Measurements from ENCODE around the gene AGPAT4. TPM values are rescaled to one million over a fixed set of nuclear protein-coding genes. Genes with fewer than 3 reads are reported as not detected.

AGPAT4 gene
- total and polyA plus RNA-seq, 2 donors (not counting 1 experiment from before 2014, with no cell fraction given), result 4.4 to 6.1 TPM

DNA sequence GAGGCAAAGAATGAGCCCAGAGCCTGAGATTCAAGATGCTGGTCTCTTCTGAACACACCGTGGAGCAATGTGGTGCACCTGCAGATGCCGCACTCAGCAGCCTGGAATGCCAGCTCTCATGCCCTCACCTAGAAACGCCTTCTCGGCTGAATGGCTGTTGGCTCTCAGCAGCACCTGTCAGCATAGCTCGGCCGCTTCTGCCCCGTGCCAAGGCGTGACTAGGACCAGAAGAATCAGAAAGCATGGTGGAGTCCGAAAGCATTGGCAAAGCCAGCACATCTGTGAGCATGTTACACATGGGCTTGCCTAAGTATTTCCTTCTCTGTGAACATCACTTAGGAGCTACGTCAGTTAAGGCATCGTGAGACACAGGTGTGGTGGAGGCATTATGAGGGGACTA is 141.5 kb downstream of the AGPAT4 start:
- Histone ChIP-seq H4K20me1 (ENCODE audit: control insufficient read depth, insufficient read depth, low read length, poor library complexity, severe bottlenecking) (no peaks in the 10 kb centered on the region), H3K9me3 (ENCODE audit: control extremely low read depth in 1 of 3, control insufficient read depth in 2 of 3, insufficient read depth in 1 of 3, low read length in 2 of 3) (no peaks in the 10 kb centered on the region), H3K4me3 (ENCODE audit: control extremely low read depth in 1 of 5, extremely low read depth in 1 of 5, insufficient read depth in 1 of 5, low read depth in 2 of 5, low read length in 4 of 5) (no peak overlapping the region), H3K9ac (ENCODE audit: low read length) (no peak overlapping the region), H3K4me2 (replicated peaks; ENCODE audit: low read depth, low read length, poor library complexity, severe bottlenecking) (no peak overlapping the region), H3K4me1 (ENCODE audit: control insufficient read depth in 2 of 2, insufficient read depth in 2 of 2, low read length in 2 of 2) (peaks cover 7 to 16% of the 10 kb centered on the region in 2 donors), H3K27ac (ENCODE audit: low read length in 2 of 2) (no peak overlapping the region), H3K36me3 (replicated peaks in 1 of 2; ENCODE audit: control extremely low read depth in 1 of 2, control insufficient read depth in 1 of 2, extremely low read depth in 1 of 2, insufficient read depth in 2 of 2, low read length in 1 of 2) (peaks cover 1 to 11% of the 10 kb centered on the region in 2 experiments), H3K79me2 (ENCODE audit: control insufficient read depth, insufficient read depth, low read length) (no peaks in the 10 kb centered on the region), H2AFZ (ENCODE audit: insufficient read depth, low read depth, low read length, poor library complexity, severe bottlenecking) (no peak overlapping the region), H3K27me3 (replicated peaks in 1 of 4; ENCODE audit: control extremely low read depth in 1 of 4, control insufficient read depth in 3 of 4, insufficient read depth in 4 of 4, low read length in 3 of 4) (no peaks in the 10 kb centered on the region)
- ChIA-PET POLR2A (no interaction called here), CTCF (interaction anchor here (1.4 kb wide), 1 partner anchor 233 kb away, joined by 3 read pairs; no protein-coding TSS in a partner anchor)
- Mint-ChIP-seq H3K4me3 (no peak overlapping the region), H3K27ac (no peak overlapping the region), H3K4me1 (peaks cover 9% of the 10 kb centered on the region), H3K9me3 (ENCODE audit: insufficient read depth) (no peaks in the 10 kb centered on the region), H3K27me3 (no peaks in the 10 kb centered on the region)
- ATAC-seq (ENCODE audit: low read depth), result no peak
- no peak for DNase-seq
- no peak for TF ChIP-seq EZH2 (IDR thresholded peaks at IDR 0.05; ENCODE audit: borderline replicate concordance, insufficient read depth, low read depth, low read length, poor library complexity, severe bottlenecking)
- TF ChIP-seq, protein P1, sequence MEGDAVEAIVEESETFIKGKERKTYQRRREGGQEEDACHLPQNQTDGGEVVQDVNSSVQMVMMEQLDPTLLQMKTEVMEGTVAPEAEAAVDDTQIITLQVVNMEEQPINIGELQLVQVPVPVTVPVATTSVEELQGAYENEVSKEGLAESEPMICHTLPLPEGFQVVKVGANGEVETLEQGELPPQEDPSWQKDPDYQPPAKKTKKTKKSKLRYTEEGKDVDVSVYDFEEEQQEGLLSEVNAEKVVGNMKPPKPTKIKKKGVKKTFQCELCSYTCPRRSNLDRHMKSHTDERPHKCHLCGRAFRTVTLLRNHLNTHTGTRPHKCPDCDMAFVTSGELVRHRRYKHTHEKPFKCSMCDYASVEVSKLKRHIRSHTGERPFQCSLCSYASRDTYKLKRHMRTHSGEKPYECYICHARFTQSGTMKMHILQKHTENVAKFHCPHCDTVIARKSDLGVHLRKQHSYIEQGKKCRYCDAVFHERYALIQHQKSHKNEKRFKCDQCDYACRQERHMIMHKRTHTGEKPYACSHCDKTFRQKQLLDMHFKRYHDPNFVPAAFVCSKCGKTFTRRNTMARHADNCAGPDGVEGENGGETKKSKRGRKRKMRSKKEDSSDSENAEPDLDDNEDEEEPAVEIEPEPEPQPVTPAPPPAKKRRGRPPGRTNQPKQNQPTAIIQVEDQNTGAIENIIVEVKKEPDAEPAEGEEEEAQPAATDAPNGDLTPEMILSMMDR (IDR thresholded peaks at IDR 0.05), result no peak
- intact Hi-C loops (cut with micrococcal nuclease), result no loop called here
- 97% methylated on average over 11 of the region's 11 CpGs for WGBS (ENCODE audit: insufficient coverage)

DNA sequence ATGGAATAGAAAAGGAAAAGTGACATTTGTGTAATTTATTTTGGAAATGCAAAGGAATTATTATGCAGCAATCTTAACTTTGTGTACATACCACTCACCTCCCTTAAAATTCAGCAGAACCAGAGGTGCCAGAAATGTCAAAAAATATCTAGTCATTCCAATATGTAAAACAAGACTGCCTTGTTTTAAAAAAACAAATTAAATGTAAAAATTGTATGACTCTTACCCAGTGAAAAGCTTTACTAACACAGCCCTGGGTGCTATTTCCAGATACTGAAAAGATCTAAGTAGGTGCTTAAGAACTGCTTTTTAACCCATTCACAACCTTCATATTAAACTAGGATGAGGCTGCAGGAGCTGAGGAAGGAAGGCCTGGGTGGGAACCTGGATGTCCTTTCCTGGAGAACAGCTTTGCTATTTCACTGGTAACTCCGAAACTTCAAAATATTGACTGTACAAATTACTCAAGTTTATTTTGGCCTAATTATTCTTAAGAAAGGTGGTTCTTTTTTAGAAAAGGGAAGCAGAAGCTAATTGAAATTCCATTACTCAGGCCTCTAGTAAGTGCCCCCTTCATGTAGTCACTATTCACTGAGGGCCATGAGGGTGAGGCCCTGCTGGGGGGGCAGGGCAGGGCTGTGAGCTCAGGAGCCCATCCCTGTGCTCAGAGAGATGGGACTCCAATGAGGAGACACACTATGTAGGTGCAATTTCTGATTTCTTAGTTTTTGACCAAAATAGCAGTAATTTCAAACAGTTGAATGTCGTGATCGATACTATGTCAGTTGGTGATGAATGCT is 142.7 kb downstream of the AGPAT4 start:
- no peaks in the 10 kb centered on the region for H3K9me3 ChIP-seq (ENCODE audit: control extremely low read depth in 1 of 3, control insufficient read depth in 2 of 3, insufficient read depth in 1 of 3, low read length in 2 of 3)
- ATAC-seq (ENCODE audit: low read depth) (no peak), DNase-seq (no peak)
- no peak overlapping the region for H3K4me2 ChIP-seq (replicated peaks; ENCODE audit: low read depth, low read length, poor library complexity, severe bottlenecking)
- H3K27ac Mint-ChIP-seq, result peak overlapping the region; percentile 46
- ChIA-PET POLR2A (no interaction called here), CTCF (no interaction called here)
- H2AFZ ChIP-seq (ENCODE audit: insufficient read depth, low read depth, low read length, poor library complexity, severe bottlenecking), result no peak overlapping the region
- no peaks in the 10 kb centered on the region for H4K20me1 ChIP-seq (ENCODE audit: control insufficient read depth, insufficient read depth, low read length, poor library complexity, severe bottlenecking)
- no peak overlapping the region for H3K27ac ChIP-seq (ENCODE audit: low read length in 2 of 2)
- H3K4me3 Mint-ChIP-seq, result no peak overlapping the region
- H3K4me3 ChIP-seq (ENCODE audit: control extremely low read depth in 1 of 5, extremely low read depth in 1 of 5, insufficient read depth in 1 of 5, low read depth in 2 of 5, low read length in 4 of 5), result no peak overlapping the region
- no peaks in the 10 kb centered on the region for H3K79me2 ChIP-seq (ENCODE audit: control insufficient read depth, insufficient read depth, low read length)
- H3K36me3 ChIP-seq (replicated peaks in 1 of 2; ENCODE audit: control extremely low read depth in 1 of 2, control insufficient read depth in 1 of 2, extremely low read depth in 1 of 2, insufficient read depth in 2 of 2, low read length in 1 of 2), result peaks cover 1 to 17% of the 10 kb centered on the region in 2 experiments
- WGBS (ENCODE audit: insufficient coverage), result 100% methylated on average over 2 of the region's 3 CpGs
- peaks cover 7 to 9% of the 10 kb centered on the region in 2 donors for H3K4me1 ChIP-seq (ENCODE audit: control insufficient read depth in 2 of 2, insufficient read depth in 2 of 2, low read length in 2 of 2)
- H3K4me1 Mint-ChIP-seq, result peaks cover 7% of the 10 kb centered on the region
- no peaks in the 10 kb centered on the region for H3K27me3 ChIP-seq (replicated peaks in 1 of 4; ENCODE audit: control extremely low read depth in 1 of 4, control insufficient read depth in 3 of 4, insufficient read depth in 4 of 4, low read length in 3 of 4)
- no peaks in the 10 kb centered on the region for H3K9me3 Mint-ChIP-seq (ENCODE audit: insufficient read depth)
- H3K9ac ChIP-seq (ENCODE audit: low read length), result no peak overlapping the region
- intact Hi-C loops (cut with micrococcal nuclease), result no loop called here
- H3K27me3 Mint-ChIP-seq, result no peaks in the 10 kb centered on the region
- TF ChIP-seq, protein P1 (IDR thresholded peaks at IDR 0.05), result no peak
- no peak for TF ChIP-seq EZH2 (IDR thresholded peaks at IDR 0.05; ENCODE audit: borderline replicate concordance, insufficient read depth, low read depth, low read length, poor library complexity, severe bottlenecking)

All from B cell (primary cell).